HG03196 (cell line): ENCODE measurements around the gene PTPRM.

ENCODE experiments used
- ATAC-seq: cut with Tn5 transposase; IDR thresholded peaks from one replicate; pipeline ENCODE4 v1.9.1; 2021; ENCODE audit not compliant: unreplicated experiment

The PTPRM gene

GRCh38 chr18:8401606-8402005, 834.5 kb downstream of the PTPRM start:
- ATAC-seq = no peak

- ATAC-seq = no peak
These were observed 835.1 kb downstream of the PTPRM start for GRCh38 chr18:8402237-8402636.

DNA sequence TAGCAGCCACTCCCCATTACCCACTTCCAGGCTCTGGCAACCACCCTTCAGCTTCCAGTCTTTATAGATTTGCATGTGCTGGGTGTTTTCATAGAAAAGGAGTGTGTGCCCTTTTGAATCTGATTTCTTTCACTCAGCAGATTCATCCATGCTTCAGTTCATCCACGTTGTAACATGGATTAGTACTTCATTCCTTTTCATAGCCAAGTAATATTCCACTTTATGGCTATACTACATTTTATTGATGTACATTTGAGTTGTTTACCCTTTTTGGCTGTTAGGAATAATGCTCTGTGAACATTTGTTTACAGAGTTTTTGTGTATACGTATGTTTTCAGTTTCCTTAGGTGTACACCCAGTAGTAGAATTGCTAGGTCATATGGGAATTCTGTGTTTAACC, 836.6 kb downstream of the PTPRM start:
- ATAC-seq = no peak

GRCh38 chr18:8406186-8406867, 839.2 kb downstream of the PTPRM start:
- ATAC-seq = no peak

GRCh38 chr18:8406868-8407250, 839.7 kb downstream of the PTPRM start:
- no peak for ATAC-seq

- no peak for ATAC-seq
These were observed 842.0 kb downstream of the PTPRM start for GRCh38 chr18:8409151-8409550.

DNA sequence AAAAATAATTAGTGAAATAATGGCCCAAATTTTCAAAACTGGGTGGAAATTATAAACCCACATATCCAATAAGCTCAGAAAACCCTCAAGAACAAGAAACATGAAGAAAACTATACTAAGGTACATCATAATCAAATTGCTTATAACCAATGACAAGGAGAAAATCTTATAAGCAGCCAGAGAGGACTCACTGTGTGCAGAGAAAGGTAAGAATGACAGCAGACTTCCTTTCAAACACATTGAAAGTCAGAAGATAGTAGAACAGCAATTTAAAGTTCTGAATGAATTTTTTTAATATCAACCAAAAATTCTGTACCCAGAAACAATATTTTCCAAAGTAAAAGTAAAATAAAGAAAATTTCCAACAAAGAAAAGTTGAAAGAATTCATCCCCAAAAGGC, 844.4 kb downstream of the PTPRM start:
- no peak for ATAC-seq

DNA sequence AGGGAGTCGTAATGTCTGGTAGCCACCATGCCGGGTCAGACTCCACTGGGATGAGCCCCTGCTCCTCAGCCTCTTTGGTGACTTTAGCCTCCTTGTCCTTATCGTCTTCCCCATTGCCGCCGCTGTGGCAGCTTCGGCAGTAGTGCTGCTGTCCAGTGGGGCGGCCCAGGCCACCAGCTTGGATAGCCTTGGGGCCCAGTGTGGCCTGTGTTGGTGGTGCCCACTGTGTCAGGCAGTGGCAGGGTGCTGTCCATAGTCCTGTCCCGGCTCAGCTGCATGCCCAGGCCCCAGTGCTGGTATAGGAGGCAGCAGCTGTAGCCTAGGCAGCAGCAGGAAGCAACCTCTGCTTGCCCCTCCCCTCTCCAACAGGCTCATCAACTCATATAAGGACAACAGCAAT, 845.0 kb downstream of the PTPRM start:
- ATAC-seq = no peak

DNA sequence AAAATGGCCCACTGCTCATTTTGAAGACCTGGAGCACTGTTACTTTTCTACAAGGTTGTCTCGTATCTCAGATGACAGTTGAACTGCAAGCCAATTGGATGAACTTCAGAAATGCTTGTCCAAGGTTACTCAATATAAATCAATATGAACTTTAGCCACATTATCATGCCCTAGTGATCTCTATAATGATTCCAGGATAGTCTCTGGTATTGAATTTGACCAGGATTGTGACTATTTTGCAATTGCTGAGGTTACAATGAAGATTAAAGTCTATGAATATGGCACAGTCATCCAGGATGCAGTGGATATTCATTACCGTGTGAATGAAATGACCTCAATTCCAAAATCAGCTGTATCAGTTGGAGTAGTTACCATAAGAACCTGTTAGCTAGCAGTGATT, 846.1 kb downstream of the PTPRM start:
- ATAC-seq = no peak

DNA sequence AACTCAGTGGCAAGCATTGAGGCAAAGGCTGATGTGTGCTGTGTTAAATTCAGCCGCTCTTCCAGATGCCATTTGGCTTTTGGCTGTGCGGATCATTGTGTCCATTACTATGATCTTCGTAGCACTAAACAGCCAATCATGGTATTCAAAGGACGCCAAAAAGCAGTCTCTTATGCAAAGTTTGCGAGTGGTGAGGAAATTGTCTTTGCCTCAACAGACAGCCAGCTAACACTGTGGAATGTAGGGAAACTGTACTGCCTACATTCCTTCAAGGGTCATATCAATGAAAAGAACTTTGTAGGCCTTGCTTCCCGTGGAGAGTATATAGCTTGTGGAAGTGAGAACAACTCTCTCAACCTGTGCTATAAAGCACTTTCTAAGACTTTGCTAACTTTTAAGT, 846.6 kb downstream of the PTPRM start:
- ATAC-seq = no peak

DNA sequence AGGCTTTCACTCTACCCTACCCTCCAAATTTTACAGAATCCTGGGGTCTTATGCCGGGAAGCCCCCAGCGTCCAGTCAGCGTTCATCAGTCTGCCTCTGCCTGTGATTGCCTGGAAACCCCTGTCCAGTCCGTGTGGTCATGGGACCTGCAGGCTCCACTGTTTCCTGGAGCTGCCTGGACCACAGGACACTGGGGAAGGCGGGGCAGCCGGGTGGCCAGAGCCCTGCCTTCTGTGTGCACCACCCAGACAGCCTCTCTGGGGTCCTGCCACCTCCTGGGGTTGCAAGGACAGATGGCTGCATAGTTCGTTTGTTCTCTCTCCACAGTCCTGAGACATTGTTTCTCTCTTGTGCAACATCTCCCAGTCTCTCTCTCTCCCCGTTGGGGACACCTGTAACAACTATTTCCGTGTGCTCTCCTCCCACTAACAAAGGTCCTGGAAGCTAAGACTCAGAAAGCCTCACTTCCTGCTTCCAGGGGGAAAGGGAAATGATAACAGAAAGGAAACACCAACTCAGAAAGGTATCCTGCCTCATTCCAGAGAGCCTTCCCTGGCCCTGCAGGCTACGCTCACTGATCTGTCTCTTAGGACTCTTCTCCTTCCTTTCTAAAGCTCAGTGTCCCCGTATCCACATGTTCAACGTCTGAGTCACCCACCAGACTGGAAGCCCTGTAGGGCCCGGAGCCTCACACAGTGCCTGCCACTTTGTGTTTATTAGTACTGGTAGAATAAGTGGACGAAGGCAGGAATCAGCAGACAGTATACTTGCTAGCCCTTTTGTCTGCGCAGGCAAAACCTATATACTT, 849.3 kb downstream of the PTPRM start:
- ATAC-seq = no peak

DNA sequence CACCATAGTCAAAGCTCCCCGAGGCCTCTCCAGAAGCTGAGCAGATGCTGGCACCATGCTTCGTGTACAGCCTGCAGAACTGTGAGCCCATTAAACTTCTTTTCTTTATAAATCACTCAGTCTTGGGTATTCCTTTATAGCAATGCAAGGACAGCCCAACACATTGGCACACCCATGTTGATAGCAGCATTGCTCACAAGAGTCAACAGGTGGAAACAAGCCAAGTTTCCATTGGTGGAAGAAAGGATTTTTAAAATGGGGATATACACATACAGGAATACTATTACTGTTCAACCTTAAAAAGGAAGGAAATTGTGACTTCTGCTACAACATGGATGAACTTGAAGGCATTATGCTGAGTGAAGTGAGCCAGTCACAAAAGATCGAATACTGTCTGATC, 855.3 kb downstream of the PTPRM start:
- ATAC-seq = no peak

DNA sequence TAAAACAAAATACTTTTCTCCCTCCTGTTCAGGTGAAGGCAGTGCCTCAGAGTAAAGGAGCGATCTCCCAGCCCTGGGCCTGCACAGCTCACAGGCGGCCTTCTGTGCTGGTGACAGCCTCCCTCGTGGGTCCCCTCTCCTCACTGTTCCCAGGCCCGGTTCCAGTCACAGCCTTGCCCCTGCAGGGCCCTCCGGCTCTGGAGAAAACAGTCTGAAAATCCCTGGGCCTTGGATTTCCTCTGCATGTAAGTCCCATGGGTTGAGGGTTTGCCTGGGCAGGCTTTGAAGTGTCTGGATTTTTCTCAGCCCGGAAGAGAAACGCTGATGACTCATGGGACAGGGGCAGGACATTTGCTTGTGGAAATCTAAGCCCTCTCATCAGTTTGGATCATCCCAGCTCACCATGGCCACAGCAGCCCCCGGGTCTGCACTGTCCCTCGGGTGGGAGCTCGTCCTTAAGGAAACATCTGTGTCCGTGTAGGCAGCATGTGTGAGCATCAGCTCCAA, 856.0 kb downstream of the PTPRM start:
- ATAC-seq = no peak

DNA sequence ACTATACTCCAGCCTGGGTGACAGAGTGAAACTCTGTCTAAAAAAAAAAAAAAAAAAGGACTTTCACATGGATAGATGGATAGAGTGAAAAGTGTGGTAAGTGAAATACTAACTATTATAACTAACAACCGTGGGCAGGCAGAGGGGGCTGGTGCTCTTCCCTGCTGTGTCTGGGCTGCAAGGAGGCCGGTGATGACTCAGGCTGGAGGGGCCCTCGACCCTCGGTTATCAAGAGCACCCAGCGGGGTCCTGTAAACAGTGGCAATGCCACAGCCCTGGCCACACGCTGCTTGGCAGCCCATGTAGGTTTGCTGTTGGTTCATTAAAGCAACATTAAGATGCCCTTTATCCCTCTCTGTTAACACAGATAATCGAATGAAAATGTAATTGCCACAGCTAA, 857.4 kb downstream of the PTPRM start:
- no peak for ATAC-seq

- ATAC-seq = no peak
These were observed 858.0 kb downstream of the PTPRM start for GRCh38 chr18:8424917-8425725.

- ATAC-seq = no peak
These were observed 859.3 kb downstream of the PTPRM start for GRCh38 chr18:8426401-8426800.

DNA sequence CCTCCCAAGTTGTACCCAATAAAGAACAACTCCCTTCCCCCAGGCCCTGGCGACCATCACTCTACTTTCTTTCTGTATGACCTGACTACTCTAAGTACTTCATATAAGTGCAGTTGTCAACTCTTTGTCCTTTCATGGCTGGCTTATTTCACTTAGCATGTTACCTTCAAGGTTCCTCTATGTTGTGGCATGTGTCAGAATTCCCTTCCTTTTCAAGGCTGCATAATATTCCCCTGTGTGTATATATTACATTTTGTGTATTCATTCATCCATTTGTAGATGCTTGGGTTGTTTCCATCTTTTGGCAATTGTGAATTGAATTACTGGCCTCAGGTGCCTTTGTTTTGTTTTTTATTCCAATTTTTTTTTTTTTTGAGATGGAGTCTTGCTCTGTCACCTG, 860.2 kb downstream of the PTPRM start:
- ATAC-seq = no peak

- no peak for ATAC-seq
These were observed 861.8 kb downstream of the PTPRM start for GRCh38 chr18:8428951-8429350.

GRCh38 chr18:8431036-8431435, 863.9 kb downstream of the PTPRM start:
- no peak for ATAC-seq

- no peak for ATAC-seq
These were observed 866.2 kb downstream of the PTPRM start for GRCh38 chr18:8433323-8433722.

DNA sequence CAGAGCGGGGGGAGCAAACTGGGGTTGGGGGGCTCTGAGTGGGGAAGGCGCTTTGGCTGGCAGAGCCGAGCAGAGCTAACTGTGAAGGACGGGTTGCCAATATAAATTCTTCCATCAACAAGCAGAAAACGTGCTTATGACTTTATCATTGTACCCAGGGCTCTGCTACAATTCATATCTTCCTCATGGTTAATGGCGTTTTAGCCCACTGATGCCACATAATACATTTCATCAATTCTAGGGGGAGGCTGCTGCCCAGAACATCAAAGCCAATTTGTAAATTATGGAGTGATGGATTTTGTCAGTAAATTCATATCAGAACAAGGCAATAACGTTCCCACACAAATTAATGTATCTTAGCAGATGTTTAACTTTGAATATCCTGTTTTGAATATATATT, 866.7 kb downstream of the PTPRM start:
- ATAC-seq = no peak

DNA sequence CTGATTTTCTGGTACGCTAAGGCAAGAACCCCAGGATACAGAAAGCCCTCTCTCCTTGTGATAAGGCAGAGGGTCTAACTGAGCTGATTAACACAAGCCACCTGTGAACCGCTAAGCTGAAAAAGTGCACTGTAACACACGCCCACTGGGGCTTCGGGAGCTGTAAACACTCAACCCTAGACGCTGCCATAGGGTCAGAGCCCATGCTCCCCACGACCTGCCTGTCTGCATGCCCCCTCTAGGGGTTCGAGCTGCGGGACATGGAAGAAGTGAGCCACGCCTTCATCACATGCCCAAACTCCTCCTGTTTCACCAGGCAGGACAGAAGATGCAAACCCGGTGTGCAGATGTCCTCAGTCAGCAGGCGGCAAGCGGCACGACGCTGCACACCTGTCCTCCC, 868.3 kb downstream of the PTPRM start:
- ATAC-seq = no peak
